AG04449 (cell line): ENCODE data around the gene APRT.

ENCODE experiments used
- CTCF ChIA-PET: fragments of 350-600 bp; formaldehyde crosslinking; extraction: SDS; loops from one replicate; lab custom pipeline; 2021; ENCODE audit warnings: antibody characterized with exemption; lab: Yijun Ruan, JAX
- POLR2A ChIA-PET: fragments of 400-600, 350-600 bp; formaldehyde crosslinking; extraction: SDS; loops from one replicate; lab custom pipeline; 2020; ENCODE audit warnings: antibody characterized with exemption, inconsistent platforms; lab: Yijun Ruan, JAX
- DNase-seq: peaks from one replicate; pipeline ENCODE4 v3.0.0-alpha.2; 2010; ENCODE audit warnings: low read depth, low spot score
- H3K4me3 ChIP-seq: 2 replicates; pipeline ENCODE4 v1.5.1; 2011; ENCODE audit warnings: low read depth, mild to moderate bottlenecking, control low read depth, low read length
- TF ChIP-seq, protein P1 (sequence below): IDR thresholded peaks from one replicate; pipeline ENCODE4 v1.5.1; 2011; ENCODE audit warnings: mild to moderate bottlenecking, moderate library complexity, low read length, control low read depth, inconsistent platforms; ENCODE audit not compliant: insufficient read depth; ENCODE audit errors: missing control alignments

APRT gene

GRCh38 chr16:88821168-88821850, 9.6 kb upstream of the APRT start:
- TF ChIP-seq, protein P1, sequence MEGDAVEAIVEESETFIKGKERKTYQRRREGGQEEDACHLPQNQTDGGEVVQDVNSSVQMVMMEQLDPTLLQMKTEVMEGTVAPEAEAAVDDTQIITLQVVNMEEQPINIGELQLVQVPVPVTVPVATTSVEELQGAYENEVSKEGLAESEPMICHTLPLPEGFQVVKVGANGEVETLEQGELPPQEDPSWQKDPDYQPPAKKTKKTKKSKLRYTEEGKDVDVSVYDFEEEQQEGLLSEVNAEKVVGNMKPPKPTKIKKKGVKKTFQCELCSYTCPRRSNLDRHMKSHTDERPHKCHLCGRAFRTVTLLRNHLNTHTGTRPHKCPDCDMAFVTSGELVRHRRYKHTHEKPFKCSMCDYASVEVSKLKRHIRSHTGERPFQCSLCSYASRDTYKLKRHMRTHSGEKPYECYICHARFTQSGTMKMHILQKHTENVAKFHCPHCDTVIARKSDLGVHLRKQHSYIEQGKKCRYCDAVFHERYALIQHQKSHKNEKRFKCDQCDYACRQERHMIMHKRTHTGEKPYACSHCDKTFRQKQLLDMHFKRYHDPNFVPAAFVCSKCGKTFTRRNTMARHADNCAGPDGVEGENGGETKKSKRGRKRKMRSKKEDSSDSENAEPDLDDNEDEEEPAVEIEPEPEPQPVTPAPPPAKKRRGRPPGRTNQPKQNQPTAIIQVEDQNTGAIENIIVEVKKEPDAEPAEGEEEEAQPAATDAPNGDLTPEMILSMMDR = no peak
- ChIA-PET POLR2A (interaction anchor here (0.6 kb wide), 1 partner anchor 10 kb away, joined by 3 read pairs; no protein-coding TSS in a partner anchor), CTCF (interaction anchor here (1.1 to 1.7 kb wide), 3 partner anchors 12 to 346 kb away, joined by 3 to 5 read pairs (median 4); no protein-coding TSS in a partner anchor)
- DNase-seq = no peak
- no peak overlapping the region for H3K4me3 ChIP-seq

GRCh38 chr16:88820385-88821025, 8.8 kb upstream of the APRT start:
- ChIA-PET CTCF (interaction anchor here (0.7 to 1.7 kb wide), 4 partner anchors 8 to 347 kb away, joined by 3 to 5 read pairs (median 4); no protein-coding TSS in a partner anchor), POLR2A (no interaction called here)
- TF ChIP-seq, protein P1 = no peak
- no peak overlapping the region for H3K4me3 ChIP-seq
- DNase-seq = no peak

DNA sequence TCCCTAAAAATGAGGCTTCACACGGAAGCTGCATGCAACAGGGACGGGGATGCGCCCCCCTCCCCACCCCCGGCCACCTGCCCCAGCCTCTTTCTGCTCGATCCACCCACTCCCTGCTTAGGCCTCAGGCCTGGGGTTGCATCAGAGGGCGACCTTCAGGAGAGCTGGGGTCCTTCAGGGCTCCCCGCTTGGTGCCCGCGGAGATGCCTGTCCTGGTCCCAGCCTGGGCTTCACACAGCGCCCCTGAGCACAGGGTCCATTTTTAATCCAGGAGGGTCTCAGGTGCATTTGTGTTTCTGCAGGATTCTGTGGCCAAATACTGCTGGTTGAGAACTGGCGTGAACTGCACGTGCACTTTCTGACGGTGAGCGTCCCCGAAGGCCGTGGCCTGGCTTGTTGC, 7.4 kb upstream of the APRT start:
- CTCF ChIA-PET = interaction anchor here (1.2 kb wide), 2 partner anchors 9 to 11 kb away, joined by 3 to 5 read pairs; no protein-coding TSS in a partner anchor
- TF ChIP-seq, protein P1 = no peak
- POLR2A ChIA-PET = no interaction called here
- no peak for DNase-seq
- no peak overlapping the region for H3K4me3 ChIP-seq

GRCh38 chr16:88818575-88818874, 6.8 kb upstream of the APRT start:
- TF ChIP-seq, protein P1 = no peak
- no peak overlapping the region for H3K4me3 ChIP-seq
- ChIA-PET CTCF (interaction anchor here (0.8 to 4.3 kb wide), 5 partner anchors 9 to 398 kb away, joined by 3 to 20 read pairs (median 4); partner anchors contain the start of genes GALNS and TRAPPC2L), POLR2A (no interaction called here)
- DNase-seq = no peak

DNA sequence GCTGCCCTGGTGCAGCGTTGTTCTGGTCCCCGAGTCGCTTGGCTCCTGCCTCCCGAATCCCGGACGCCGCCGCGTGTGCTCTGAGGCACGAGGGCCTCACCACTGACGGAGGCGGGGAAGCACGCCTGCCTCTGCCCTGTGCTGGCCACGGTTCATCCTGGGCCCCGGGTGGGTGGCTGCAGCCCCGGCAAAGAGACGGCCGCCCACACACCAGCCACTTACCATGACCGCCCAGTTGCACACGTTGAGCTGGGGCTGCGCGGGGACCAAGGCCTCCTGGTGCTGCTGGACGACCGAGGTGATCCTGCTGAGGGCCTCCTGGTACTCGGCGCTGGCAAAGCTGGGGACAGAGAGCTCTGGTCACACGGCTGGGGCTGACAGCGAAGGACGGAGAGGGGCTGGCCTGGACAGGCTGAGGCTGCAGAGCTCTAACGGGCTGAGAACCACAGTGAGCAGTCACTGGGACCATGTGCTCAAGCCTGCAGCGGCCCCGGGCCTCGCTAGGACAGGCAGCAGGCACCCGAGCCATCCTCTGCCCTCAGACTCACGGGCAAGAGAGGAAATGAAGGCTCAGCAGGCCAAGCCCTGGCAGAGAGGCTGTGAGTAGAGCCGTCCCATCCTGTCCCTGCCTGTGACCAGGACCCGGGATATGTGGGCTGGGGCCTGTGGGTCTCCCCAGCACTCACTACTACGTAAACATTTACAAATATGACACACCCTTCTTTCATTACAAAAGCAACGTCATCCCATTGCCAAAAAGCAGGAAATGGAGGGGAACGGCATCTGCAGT, 6.3 kb upstream of the APRT start:
- no peak overlapping the region for H3K4me3 ChIP-seq
- ChIA-PET POLR2A (no interaction called here), CTCF (interaction anchor here (0.8 to 4.3 kb wide), 5 partner anchors 8 to 398 kb away, joined by 3 to 20 read pairs (median 4); partner anchors contain the start of genes GALNS and TRAPPC2L)
- TF ChIP-seq, protein P1 = no peak
- no peak for DNase-seq
